Right atrium auricular region (tissue), 2 donors: ENCODE results near the gene OR8H3. TPM values are rescaled to one million over a fixed set of nuclear protein-coding genes. Genes with fewer than 3 reads are reported as not detected.
"Not testable (repeated sequence)": the region's sequence is repeated elsewhere in the genome, so short reads cannot be mapped to it uniquely, and the experiment has no call there.

Source experiments
- DNase-seq: peaks from one replicate; pipeline ENCODE4 v3.0.0-alpha.2; 2019; ENCODE audit warnings: low spot score
- H3K27ac ChIP-seq, 2 donors: fragments of 200-600 bp; sonication (generic); 1 replicate in 1 of 2; 2 replicates in 1 of 2; pipeline ENCODE4 v1.5.1; 2016 to 2019
- H3K27me3 ChIP-seq, 2 donors: fragments of 200-600 bp; sonication (generic); one replicate each; pipeline versions ENCODE4 v1.5.1 to v1.6.0; 2017 to 2019
- H3K36me3 ChIP-seq: fragments of 200-600 bp; sonication (generic); one replicate; pipeline ENCODE4 v1.5.1; 2016
- H3K4me1 ChIP-seq, 2 donors: fragments of 200-600 bp; sonication (generic); one replicate each; pipeline versions ENCODE4 v1.5.1 to v1.6.0; 2017 to 2019
- H3K4me3 ChIP-seq, 2 donors: fragments of 200-600 bp; sonication (generic); 1 replicate in 1 of 2; 2 replicates in 1 of 2; pipeline ENCODE4 v1.5.1; 2017 to 2019; ENCODE audit warnings: mild to moderate bottlenecking in 1 of 2, moderate library complexity in 1 of 2
- H3K9me3 ChIP-seq, 2 donors: fragments of 200-600 bp; sonication (generic); one replicate each; pipeline ENCODE4 v1.5.1; 2019
- CTCF ChIP-seq, 2 donors: fragments of 200-600 bp; sonication (generic); IDR thresholded peaks; one replicate each; pipeline ENCODE4 v1.5.1; 2019; ENCODE audit warnings: antibody characterized with exemption in 2 of 2
- total RNA-seq, 2 donors: library from RNA; depleted of rRNA; stranded (reverse); fragments of >200 nt; gene quantifications; one replicate each; pipeline ENCODE4 v1.1.0, GENCODE V29; 2016

The OR8H3 gene, protein sequence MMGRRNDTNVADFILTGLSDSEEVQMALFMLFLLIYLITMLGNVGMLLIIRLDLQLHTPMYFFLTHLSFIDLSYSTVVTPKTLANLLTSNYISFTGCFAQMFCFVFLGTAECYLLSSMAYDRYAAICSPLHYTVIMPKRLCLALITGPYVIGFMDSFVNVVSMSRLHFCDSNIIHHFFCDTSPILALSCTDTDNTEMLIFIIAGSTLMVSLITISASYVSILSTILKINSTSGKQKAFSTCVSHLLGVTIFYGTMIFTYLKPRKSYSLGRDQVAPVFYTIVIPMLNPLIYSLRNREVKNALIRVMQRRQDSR
- total RNA-seq: not detected

DNA sequence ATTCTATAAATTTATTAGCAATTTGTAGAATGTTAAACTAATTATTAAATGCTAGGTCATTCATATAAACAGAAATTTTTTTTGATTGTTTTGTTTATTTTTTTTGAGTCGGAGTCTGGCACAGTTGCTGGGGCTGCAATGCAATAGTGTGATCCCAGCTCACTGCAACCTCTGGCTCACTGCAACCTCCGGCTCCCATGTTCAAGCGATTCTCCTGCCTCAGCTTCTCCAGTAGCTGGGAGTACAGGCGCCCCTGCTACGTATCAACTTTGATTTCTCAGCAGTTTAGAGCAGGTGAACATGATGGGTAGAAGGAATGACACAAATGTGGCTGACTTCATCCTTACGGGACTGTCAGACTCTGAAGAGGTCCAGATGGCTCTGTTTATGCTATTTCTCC lies at the start of gene OR8H3:
Gene OR8H3, plus strand, starts transcription at position 301 of the 400 bp plus-strand sequence. Its CDS starts 0 bp downstream, at position 301.
- H3K4me3 ChIP-seq: no peak within 1 kb of the TSS
- H3K36me3 ChIP-seq: no peaks in the 10 kb centered on the region
- TF ChIP-seq CTCF (IDR thresholded peaks at IDR 0.05): no peak
- no peaks in the 10 kb centered on the region for H3K27me3 ChIP-seq
- H3K4me1 ChIP-seq: no peaks in the 10 kb centered on the region
- no peak within 1 kb of the TSS for H3K27ac ChIP-seq
- peaks cover 0 to 1% of the 10 kb centered on the region in 2 donors for H3K9me3 ChIP-seq
- DNase-seq: no peak

DNA sequence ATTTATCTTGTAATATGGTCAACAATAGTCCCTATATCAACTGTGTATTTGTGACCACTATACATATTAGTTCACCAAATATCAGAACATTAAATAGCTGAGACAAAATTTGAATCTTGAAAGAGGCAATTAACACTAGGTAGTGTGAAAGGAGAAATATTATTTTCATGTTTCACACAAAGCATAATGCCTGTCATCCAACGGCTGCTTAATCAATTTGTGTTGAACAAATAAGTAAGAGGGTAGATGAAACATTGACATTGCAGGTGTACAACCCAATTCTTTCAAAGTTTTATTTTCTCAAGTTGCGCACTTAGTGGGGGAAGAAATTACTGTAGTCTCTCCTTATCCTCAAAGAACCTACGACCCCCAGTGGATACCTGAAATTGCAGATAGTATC lies 32.5 kb upstream of the OR8H3 start:
- Histone ChIP-seq H3K27me3 (peaks cover 0 to 4% of the 10 kb centered on the region in 2 donors), H3K4me3 (no peak overlapping the region), H3K4me1 (no peaks in the 10 kb centered on the region), H3K27ac (no peak overlapping the region), H3K36me3 (no peaks in the 10 kb centered on the region), H3K9me3 (no peaks in the 10 kb centered on the region)
- no peak for DNase-seq
- TF ChIP-seq CTCF (IDR thresholded peaks at IDR 0.05): no peak

DNA sequence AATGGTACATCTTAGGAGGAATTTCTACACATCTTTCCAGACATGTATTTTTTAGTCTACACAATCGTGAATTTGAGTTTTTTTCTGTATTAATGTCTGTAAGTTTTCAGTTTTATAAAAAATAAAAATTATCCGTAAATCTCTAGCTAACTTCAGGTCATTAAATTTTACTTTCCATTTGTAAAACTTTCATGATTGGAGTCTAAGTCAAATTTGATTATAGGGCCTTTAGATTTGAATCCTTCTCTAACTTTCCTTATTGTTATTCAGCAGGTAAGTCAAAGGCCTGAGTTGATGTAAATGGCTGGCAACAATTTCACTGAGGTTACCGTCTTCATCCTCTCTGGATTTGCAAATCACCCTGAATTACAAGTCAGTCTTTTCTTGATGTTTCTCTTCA lies 29.2 kb upstream of the OR8H3 start, which contains the start of gene OR8I2:
Gene OR8I2, plus strand, starts transcription at position 301 of the 400 bp plus-strand sequence. Its CDS starts 0 bp downstream, at position 301.
- Histone ChIP-seq H3K27ac (no peak within 1 kb of the TSS), H3K9me3 (no peaks in the 10 kb centered on the region), H3K4me3 (no peak within 1 kb of the TSS), H3K4me1 (no peaks in the 10 kb centered on the region), H3K36me3 (no peaks in the 10 kb centered on the region), H3K27me3 (peaks cover 0 to 4% of the 10 kb centered on the region in 2 donors)
- DNase-seq: no peak
- no peak for TF ChIP-seq CTCF (IDR thresholded peaks at IDR 0.05)

DNA sequence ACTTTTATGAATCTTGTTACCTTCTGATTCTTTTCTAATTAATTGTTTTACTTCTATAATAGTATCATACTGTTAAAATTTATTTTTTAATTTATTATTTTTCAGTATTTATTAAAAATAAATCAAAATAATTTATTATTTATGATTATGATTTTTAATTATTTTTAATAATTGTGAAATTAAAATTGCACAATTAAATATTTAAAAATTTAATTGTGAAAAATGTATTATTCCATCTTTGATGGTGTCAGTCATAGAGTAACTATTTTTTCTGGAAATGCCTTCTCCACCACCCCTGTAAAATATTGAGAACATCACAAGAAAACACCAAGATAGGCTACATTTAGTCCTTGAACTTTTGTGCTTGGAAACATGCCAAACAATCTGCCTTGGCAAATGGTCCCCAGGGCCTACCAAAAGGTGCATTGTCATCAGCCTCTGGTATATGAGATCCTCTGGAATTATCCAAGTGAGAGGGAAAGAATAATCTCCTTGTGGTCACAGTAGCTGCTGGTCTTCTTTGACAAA lies 18.9 kb upstream of the OR8H3 start, which contains the start of gene OR8H2:
Gene OR8H2, plus strand, starts transcription at position 478 of the 528 bp plus-strand sequence. CDS start 1,356 bp downstream, outside the sequence.
- Histone ChIP-seq H3K27ac (no peak within 1 kb of the TSS), H3K9me3 (no peaks in the 10 kb centered on the region), H3K27me3 (no peaks in the 10 kb centered on the region), H3K4me1 (no peaks in the 10 kb centered on the region), H3K4me3 (no peak within 1 kb of the TSS), H3K36me3 (no peaks in the 10 kb centered on the region)
- TF ChIP-seq CTCF (IDR thresholded peaks at IDR 0.05): no peak
- no peak for DNase-seq

DNA sequence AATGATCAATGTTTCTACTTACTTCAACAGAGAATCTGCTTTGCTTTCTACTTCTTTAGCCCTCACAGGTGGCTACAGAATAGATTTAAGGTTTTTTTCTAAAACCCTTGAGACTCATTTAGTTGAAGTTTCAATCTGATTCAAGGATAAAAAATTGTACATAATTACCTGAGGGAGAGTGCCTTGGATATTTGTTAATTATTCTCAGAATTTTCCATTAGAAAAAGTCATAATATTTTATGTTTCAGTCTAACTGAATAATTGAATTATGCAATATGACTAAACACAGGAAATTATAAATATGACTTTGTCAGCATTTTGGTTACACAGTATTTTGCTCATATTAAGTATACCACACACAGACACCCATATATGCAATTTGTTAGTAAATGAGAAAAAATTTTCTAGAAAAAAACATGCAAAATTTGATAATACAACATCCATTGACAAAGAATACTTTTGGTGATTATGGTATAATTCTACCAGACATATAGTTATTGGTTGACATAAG lies 18.0 kb downstream of the OR8H3 start, which contains the start of gene OR8J3:
Gene OR8J3, minus strand, starts transcription at position 51 of the 511 bp plus-strand sequence. CDS start 2,483 bp downstream, outside the sequence.
- Histone ChIP-seq H3K36me3 (no peaks in the 10 kb centered on the region), H3K27ac (no peak within 1 kb of the TSS), H3K4me3 (no peak within 1 kb of the TSS), H3K27me3 (no peaks in the 10 kb centered on the region), H3K4me1 (no peaks in the 10 kb centered on the region), H3K9me3 (no peaks in the 10 kb centered on the region)
- DNase-seq: no peak
- TF ChIP-seq CTCF (IDR thresholded peaks at IDR 0.05): no peak

GRCh38 chr11:56143681-56144080 lies 21.5 kb downstream of the OR8H3 start:
- H3K27me3 ChIP-seq, H3K4me1 ChIP-seq, H3K4me3 ChIP-seq, DNase-seq, H3K27ac ChIP-seq, H3K36me3 ChIP-seq, H3K9me3 ChIP-seq: not testable (repeated sequence)
